Endothelial cell of umbilical vein (primary cell): ENCODE measurements around the gene RPP21.

ENCODE experiments used
- EZH2 ChIP-seq: IDR thresholded peaks from 2 replicates; pipeline ENCODE4 v1.6.1; 2012; ENCODE audit warnings: borderline replicate concordance, low read depth, mild to moderate bottlenecking, moderate library complexity, low read length, inconsistent platforms; ENCODE audit not compliant: severe bottlenecking
- FOS ChIP-seq: IDR thresholded peaks from 2 replicates; pipeline ENCODE4 v1.6.1; 2011; ENCODE audit warnings: mild to moderate bottlenecking, low read length, moderate library complexity, borderline replicate concordance; ENCODE audit not compliant: insufficient read depth
- GATA2 ChIP-seq: IDR thresholded peaks from 2 replicates; pipeline ENCODE4 v1.7.0; 2011; ENCODE audit warnings: low read depth, mild to moderate bottlenecking, moderate library complexity, mixed read lengths, low read length; ENCODE audit not compliant: insufficient read length, insufficient read depth
- MYC ChIP-seq: IDR thresholded peaks from one replicate; pipeline ENCODE4 v1.6.1; 2011; ENCODE audit warnings: mild to moderate bottlenecking, low read depth, low read length
- POLR2A ChIP-seq: IDR thresholded peaks from 2 replicates; pipeline ENCODE4 v1.6.1; 2012; ENCODE audit warnings: low read depth, mild to moderate bottlenecking, control low read depth, low read length
- POLR2AphosphoS5 ChIP-seq: IDR thresholded peaks from 2 replicates; pipeline ENCODE4 v1.6.1; 2012; ENCODE audit warnings: low read depth, mild to moderate bottlenecking, control low read depth, low read length, moderate library complexity; ENCODE audit not compliant: insufficient read depth
- TF ChIP-seq, protein P1 (sequence below), 2 donors: IDR thresholded peaks; 1 replicate in 1 of 2; 2 replicates in 1 of 2; pipeline ENCODE4 v1.5.1; 2011; ENCODE audit warnings: low read length in 2 of 2, mild to moderate bottlenecking in 2 of 2, moderate library complexity in 2 of 2, control low read depth in 1 of 2, inconsistent platforms in 1 of 2, low read depth in 1 of 2; ENCODE audit not compliant: insufficient read depth in 1 of 2; ENCODE audit errors: extremely low read depth in 1 of 2
- TF ChIP-seq, protein P2 (sequence below): IDR thresholded peaks from 2 replicates; pipeline ENCODE4 v1.6.1; 2011; ENCODE audit not compliant: insufficient read depth, insufficient read length

DNA sequence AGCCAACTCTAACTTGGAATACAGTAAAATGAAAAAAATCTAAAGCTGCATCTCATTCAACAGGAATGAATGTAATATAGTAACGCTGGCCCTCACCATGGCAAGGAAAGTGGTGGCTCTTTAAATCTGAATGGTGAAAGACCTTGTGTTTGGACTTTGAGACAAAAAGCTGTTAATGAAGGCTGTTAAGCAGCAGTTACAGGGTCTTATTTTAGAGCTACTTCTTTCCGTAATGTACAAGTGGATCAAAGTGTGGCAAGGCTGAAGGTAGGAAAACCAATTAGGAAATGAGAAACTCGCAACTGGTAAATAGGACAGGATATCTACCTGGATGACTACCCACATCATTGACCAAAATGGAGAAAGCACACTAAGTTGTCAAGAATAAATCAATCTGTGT lies 29.8 kb upstream of the RPP21 start:
- TF ChIP-seq, protein P1, sequence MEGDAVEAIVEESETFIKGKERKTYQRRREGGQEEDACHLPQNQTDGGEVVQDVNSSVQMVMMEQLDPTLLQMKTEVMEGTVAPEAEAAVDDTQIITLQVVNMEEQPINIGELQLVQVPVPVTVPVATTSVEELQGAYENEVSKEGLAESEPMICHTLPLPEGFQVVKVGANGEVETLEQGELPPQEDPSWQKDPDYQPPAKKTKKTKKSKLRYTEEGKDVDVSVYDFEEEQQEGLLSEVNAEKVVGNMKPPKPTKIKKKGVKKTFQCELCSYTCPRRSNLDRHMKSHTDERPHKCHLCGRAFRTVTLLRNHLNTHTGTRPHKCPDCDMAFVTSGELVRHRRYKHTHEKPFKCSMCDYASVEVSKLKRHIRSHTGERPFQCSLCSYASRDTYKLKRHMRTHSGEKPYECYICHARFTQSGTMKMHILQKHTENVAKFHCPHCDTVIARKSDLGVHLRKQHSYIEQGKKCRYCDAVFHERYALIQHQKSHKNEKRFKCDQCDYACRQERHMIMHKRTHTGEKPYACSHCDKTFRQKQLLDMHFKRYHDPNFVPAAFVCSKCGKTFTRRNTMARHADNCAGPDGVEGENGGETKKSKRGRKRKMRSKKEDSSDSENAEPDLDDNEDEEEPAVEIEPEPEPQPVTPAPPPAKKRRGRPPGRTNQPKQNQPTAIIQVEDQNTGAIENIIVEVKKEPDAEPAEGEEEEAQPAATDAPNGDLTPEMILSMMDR (IDR thresholded peaks at IDR 0.05; ENCODE audit: extremely low read depth in 1 of 2, insufficient read depth in 1 of 2, low read depth in 1 of 2, low read length in 2 of 2) = no peak
- no peak for TF ChIP-seq EZH2
- TF ChIP-seq POLR2A = no peak
- no peak for TF ChIP-seq FOS
- TF ChIP-seq, protein P2, sequence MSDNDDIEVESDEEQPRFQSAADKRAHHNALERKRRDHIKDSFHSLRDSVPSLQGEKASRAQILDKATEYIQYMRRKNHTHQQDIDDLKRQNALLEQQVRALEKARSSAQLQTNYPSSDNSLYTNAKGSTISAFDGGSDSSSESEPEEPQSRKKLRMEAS = no peak
- no peak for TF ChIP-seq POLR2AphosphoS5
- TF ChIP-seq MYC = no peak
- TF ChIP-seq GATA2 = no peak
